Glutamatergic neuron (in vitro differentiated cells): Measurements from ENCODE around the gene MAZ. TPM values are rescaled to one million over a fixed set of nuclear protein-coding genes. Genes with fewer than 3 reads are reported as not detected.

Experiments
- DNase-seq: peaks from one replicate; pipeline ENCODE4 v3.0.0; 2022
- H3K27ac Mint-ChIP-seq: one replicate; pipeline ENCODE4 v1.8.0; 2020; ENCODE audit warnings: mild to moderate bottlenecking, mixed read lengths, inconsistent platforms; ENCODE audit not compliant: unreplicated experiment
- H3K27me3 Mint-ChIP-seq: one replicate; pipeline ENCODE4 v1.8.0; 2020; ENCODE audit warnings: mild to moderate bottlenecking, moderate library complexity, mixed read lengths, inconsistent platforms; ENCODE audit not compliant: unreplicated experiment
- H3K36me3 Mint-ChIP-seq: one replicate; pipeline ENCODE4 v1.8.0; 2020; ENCODE audit warnings: mild to moderate bottlenecking, mixed read lengths, inconsistent platforms; ENCODE audit not compliant: unreplicated experiment
- H3K4me1 Mint-ChIP-seq: one replicate; pipeline ENCODE4 v1.8.0; 2020; ENCODE audit warnings: mild to moderate bottlenecking, low read depth, mixed read lengths, inconsistent platforms; ENCODE audit not compliant: unreplicated experiment
- H3K4me3 Mint-ChIP-seq: one replicate; pipeline ENCODE4 v1.8.0; 2020; ENCODE audit warnings: mild to moderate bottlenecking, mixed read lengths, inconsistent platforms; ENCODE audit not compliant: unreplicated experiment
- H3K9me3 Mint-ChIP-seq: one replicate; pipeline ENCODE4 v1.8.0; 2020; ENCODE audit warnings: mild to moderate bottlenecking, moderate library complexity, mixed read lengths, inconsistent platforms; ENCODE audit not compliant: unreplicated experiment
- total RNA-seq: library from RNA; stranded (reverse); fragmentation: NEBNext Ultra II Directional; extraction: Animal tissue kit (Norgen Biotek cat#: 25700); gene quantifications from one replicate; pipeline ENCODE4 v1.2.1, GENCODE V29; 2021; ENCODE audit not compliant: unreplicated experiment
- TF ChIP-seq, protein P1 (sequence below): fragments of 200-600 bp; sonication (generic); IDR thresholded peaks from one replicate; pipeline ENCODE4 v1.5.0; 2021; ENCODE audit not compliant: partially characterized antibody, unreplicated experiment

MAZ gene
- total RNA-seq, 1 donor from 2014 or later: 369 TPM

DNA sequence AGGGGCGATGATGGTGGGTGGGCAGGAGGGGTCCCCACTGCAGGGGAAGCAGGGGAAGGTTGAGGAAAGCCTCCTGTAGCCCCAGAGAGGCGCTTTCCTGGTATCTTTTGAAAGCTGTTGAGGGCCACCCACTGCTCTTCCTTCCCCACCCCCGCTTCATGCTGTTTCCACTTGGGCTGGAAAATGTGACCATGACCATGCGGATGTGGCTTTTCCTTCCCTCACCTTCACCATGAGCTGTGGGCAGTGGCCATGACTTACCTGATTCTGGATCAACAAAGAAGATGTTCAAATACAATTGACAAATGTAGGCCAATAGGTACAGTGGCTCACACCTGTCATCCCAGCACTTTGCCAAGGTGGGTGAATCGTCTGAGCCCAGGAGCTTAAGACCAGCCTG, 27.8 kb downstream of the MAZ start:
- no peak overlapping the region for H3K27ac Mint-ChIP-seq
- no peak for DNase-seq
- H3K36me3 Mint-ChIP-seq: no peaks in the 10 kb centered on the region
- no peaks in the 10 kb centered on the region for H3K4me1 Mint-ChIP-seq
- TF ChIP-seq, protein P1, sequence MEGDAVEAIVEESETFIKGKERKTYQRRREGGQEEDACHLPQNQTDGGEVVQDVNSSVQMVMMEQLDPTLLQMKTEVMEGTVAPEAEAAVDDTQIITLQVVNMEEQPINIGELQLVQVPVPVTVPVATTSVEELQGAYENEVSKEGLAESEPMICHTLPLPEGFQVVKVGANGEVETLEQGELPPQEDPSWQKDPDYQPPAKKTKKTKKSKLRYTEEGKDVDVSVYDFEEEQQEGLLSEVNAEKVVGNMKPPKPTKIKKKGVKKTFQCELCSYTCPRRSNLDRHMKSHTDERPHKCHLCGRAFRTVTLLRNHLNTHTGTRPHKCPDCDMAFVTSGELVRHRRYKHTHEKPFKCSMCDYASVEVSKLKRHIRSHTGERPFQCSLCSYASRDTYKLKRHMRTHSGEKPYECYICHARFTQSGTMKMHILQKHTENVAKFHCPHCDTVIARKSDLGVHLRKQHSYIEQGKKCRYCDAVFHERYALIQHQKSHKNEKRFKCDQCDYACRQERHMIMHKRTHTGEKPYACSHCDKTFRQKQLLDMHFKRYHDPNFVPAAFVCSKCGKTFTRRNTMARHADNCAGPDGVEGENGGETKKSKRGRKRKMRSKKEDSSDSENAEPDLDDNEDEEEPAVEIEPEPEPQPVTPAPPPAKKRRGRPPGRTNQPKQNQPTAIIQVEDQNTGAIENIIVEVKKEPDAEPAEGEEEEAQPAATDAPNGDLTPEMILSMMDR: no peak
- no peak overlapping the region for H3K4me3 Mint-ChIP-seq
- peaks cover 3% of the 10 kb centered on the region for H3K27me3 Mint-ChIP-seq
- H3K9me3 Mint-ChIP-seq: peaks cover 2% of the 10 kb centered on the region

DNA sequence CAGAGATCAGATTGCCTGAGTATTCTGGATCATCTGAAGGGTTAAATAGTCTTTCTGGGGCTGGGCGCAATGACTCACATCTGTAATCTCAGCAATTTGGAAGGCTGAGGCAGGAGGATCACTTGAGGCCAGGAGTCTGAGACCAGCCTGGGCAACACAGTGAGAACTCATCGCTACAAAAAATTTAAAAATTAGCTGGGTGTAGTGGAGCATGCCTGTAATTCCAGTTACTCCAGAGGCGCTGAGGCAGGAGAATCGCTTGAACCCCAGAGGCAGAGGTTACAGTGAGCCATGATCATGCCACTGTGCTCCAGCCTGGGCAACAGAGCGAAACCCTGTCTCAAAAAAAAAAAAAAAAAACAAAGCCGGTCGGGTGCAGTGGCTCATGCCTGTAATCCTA, 29.6 kb downstream of the MAZ start:
- peaks cover 2% of the 10 kb centered on the region for H3K9me3 Mint-ChIP-seq
- TF ChIP-seq, protein P1: no peak
- no peaks in the 10 kb centered on the region for H3K4me1 Mint-ChIP-seq
- DNase-seq: no peak
- no peak overlapping the region for H3K27ac Mint-ChIP-seq
- H3K36me3 Mint-ChIP-seq: no peaks in the 10 kb centered on the region
- H3K27me3 Mint-ChIP-seq: peaks cover 5% of the 10 kb centered on the region
- no peak overlapping the region for H3K4me3 Mint-ChIP-seq

DNA sequence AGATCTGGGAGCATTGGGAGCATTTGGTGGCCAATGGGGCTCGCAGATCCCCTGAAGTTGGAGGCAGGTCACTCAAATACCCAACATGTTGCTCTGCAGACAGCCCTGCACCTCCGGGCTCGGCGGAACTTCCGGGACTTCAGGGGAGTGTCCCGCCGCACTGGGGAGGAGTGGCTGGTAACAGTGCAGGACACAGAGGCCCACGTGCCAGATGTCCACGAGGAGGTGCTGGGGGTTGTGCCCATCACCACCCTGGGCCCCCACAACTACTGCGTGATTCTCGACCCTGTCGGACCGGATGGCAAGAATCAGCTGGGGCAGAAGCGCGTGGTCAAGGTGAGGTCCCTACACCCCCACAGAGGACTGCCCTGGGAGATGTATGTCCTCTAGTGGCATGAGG, 30.3 kb downstream of the MAZ start:
- TF ChIP-seq, protein P1: no peak
- no peak for DNase-seq
- no peaks in the 10 kb centered on the region for H3K4me1 Mint-ChIP-seq
- H3K27me3 Mint-ChIP-seq: peaks cover 7% of the 10 kb centered on the region
- H3K36me3 Mint-ChIP-seq: no peaks in the 10 kb centered on the region
- H3K27ac Mint-ChIP-seq: no peak overlapping the region
- H3K4me3 Mint-ChIP-seq: no peak overlapping the region
- peaks cover 3% of the 10 kb centered on the region for H3K9me3 Mint-ChIP-seq

DNA sequence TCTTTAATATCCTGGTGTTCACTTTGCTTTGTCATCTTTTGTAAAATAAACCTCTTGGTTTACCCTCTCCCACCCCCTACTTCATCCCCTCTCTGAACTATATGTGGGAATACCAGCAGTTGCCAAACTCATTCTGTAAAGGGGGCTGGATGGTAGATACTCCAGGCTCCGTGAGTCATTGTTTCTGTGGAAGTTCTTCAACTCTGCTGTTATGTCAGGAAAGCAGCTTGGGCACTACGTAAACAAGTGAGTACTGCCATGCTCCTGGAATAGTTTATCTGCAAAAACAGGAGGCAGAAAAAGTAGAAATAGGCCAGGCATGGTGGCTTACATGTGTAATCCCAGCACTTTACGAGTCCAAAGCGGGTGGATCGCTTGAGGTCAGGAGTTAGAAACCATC, 31.5 kb downstream of the MAZ start:
- no peak for DNase-seq
- H3K4me3 Mint-ChIP-seq: no peak overlapping the region
- peaks cover 2% of the 10 kb centered on the region for H3K9me3 Mint-ChIP-seq
- TF ChIP-seq, protein P1: no peak
- no peaks in the 10 kb centered on the region for H3K36me3 Mint-ChIP-seq
- peaks cover 7% of the 10 kb centered on the region for H3K27me3 Mint-ChIP-seq
- H3K27ac Mint-ChIP-seq: no peak overlapping the region
- H3K4me1 Mint-ChIP-seq: no peaks in the 10 kb centered on the region

DNA sequence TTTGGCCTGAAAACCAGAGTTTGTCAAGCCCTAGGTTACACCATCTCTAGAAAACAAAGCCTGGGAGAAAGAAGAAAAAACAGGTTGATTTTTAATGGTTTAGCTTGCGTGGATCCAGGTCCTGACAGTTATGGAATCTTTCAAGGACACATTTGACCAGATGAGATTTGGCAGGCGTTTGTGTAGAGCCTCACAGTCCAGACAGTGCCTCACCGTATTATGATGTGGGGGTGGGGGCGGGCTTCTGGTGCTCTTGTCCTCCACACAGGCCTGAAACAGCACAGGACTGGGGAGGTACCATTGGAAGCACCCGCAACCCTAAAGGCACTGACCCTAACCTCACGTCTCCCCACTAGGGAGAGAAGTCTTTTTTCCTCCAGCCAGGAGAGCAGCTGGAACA, 33.5 kb downstream of the MAZ start:
- Mint-ChIP-seq H3K27ac (no peak overlapping the region), H3K36me3 (no peaks in the 10 kb centered on the region), H3K4me1 (peaks cover 2% of the 10 kb centered on the region), H3K9me3 (peaks cover 2% of the 10 kb centered on the region), H3K4me3 (no peak overlapping the region), H3K27me3 (peaks cover 7% of the 10 kb centered on the region)
- TF ChIP-seq, protein P1: no peak
- no peak for DNase-seq
